ENCODE measurements around the gene BCKDHB. TPM values are rescaled to one million over a fixed set of nuclear protein-coding genes. Genes with fewer than 3 reads are reported as not detected.

Gene BCKDHB
- total and polyA plus RNA-seq, 2 experiments from 2014 or later: 32.1 to 42.7 TPM

Other genes starting within 250 kb of the BCKDHB start
- 13.3 and 18.7 TPM in 2 replicates for gene ELOVL4, start 159.1 kb upstream of the BCKDHB start, total RNA-seq (2014; rRNA removed; shearing (Covaris generic))
- 15.1 and 16.8 TPM in 2 replicates for gene ELOVL4, start 159.1 kb upstream of the BCKDHB start, polyA plus RNA-seq (2016; fragmentation: Nextera tagmentation; extraction: Ambion mirVana)
- 78.5 and 79.6 TPM in 2 replicates for gene TTK, start 102.0 kb upstream of the BCKDHB start, total RNA-seq (2014; rRNA removed; shearing (Covaris generic))
- 39.5 and 50.7 TPM in 2 replicates for gene TTK, start 102.0 kb upstream of the BCKDHB start, polyA plus RNA-seq (2016; fragmentation: Nextera tagmentation; extraction: Ambion mirVana)